ENCODE data around the gene LOXL3. TPM values are rescaled to one million over a fixed set of nuclear protein-coding genes. Genes with fewer than 3 reads are reported as not detected.

The LOXL3 gene
- polyA plus RNA-seq, 4 donors, result 0.22 to 2.9 (median 1.3) TPM

GRCh38 chr2:74577448-74577847 is 23.7 kb upstream of the LOXL3 start:
- Histone ChIP-seq H3K4me1 (ENCODE audit: control insufficient read depth in 3 of 3, insufficient read depth in 2 of 3, low read depth in 1 of 3, low read length in 2 of 3) (no peaks in the 10 kb centered on the region), H3K27me3 (ENCODE audit: control insufficient read depth in 3 of 3, insufficient read depth in 3 of 3, low read length in 3 of 3) (peaks cover 0 to 8% (median 0%) of the 10 kb centered on the region in 3 donors), H3K27ac (ENCODE audit: low read depth in 1 of 3, low read length in 2 of 3) (no peak overlapping the region), H3K36me3 (ENCODE audit: control insufficient read depth in 3 of 3, insufficient read depth in 2 of 3, low read depth in 1 of 3, low read length in 3 of 3) (no peaks in the 10 kb centered on the region), H3K9me3 (ENCODE audit: control insufficient read depth in 2 of 2, insufficient read depth in 1 of 2, low read depth in 1 of 2, low read length in 1 of 2) (no peaks in the 10 kb centered on the region), H3K4me3 (ENCODE audit: low read depth in 1 of 3, low read length in 3 of 3) (no peak overlapping the region)
- no peak for FAIRE-seq
- 34 to 71% (median 58%) methylated on average over 2 of the region's 2 CpGs for WGBS, 3 donors
- DNase-seq, result no peak

GRCh38 chr2:74576863-74577229 is 23.1 kb upstream of the LOXL3 start:
- FAIRE-seq (no peak), DNase-seq (no peak)
- no peaks in the 10 kb centered on the region for H3K36me3 ChIP-seq (ENCODE audit: control insufficient read depth in 3 of 3, insufficient read depth in 2 of 3, low read depth in 1 of 3, low read length in 3 of 3)
- peak overlapping the region in 1 of 3 donors; percentile 52 for H3K27ac ChIP-seq (ENCODE audit: low read depth in 1 of 3, low read length in 2 of 3)
- 41 to 59% (median 55%) methylated on average over 1 of the region's 1 CpG for WGBS, 3 donors
- H3K4me1 ChIP-seq (ENCODE audit: control insufficient read depth in 3 of 3, insufficient read depth in 2 of 3, low read depth in 1 of 3, low read length in 2 of 3), result no peaks in the 10 kb centered on the region
- H3K9me3 ChIP-seq (ENCODE audit: control insufficient read depth in 2 of 2, insufficient read depth in 1 of 2, low read depth in 1 of 2, low read length in 1 of 2), result no peaks in the 10 kb centered on the region
- peaks cover 0 to 8% (median 0%) of the 10 kb centered on the region in 3 donors for H3K27me3 ChIP-seq (ENCODE audit: control insufficient read depth in 3 of 3, insufficient read depth in 3 of 3, low read length in 3 of 3)
- H3K4me3 ChIP-seq (ENCODE audit: low read depth in 1 of 3, low read length in 3 of 3), result no peak overlapping the region

GRCh38 chr2:74576211-74576862 is 22.6 kb upstream of the LOXL3 start:
- Histone ChIP-seq H3K4me1 (ENCODE audit: control insufficient read depth in 3 of 3, insufficient read depth in 2 of 3, low read depth in 1 of 3, low read length in 2 of 3) (no peaks in the 10 kb centered on the region), H3K9me3 (ENCODE audit: control insufficient read depth in 2 of 2, insufficient read depth in 1 of 2, low read depth in 1 of 2, low read length in 1 of 2) (no peaks in the 10 kb centered on the region), H3K4me3 (ENCODE audit: low read depth in 1 of 3, low read length in 3 of 3) (no peak overlapping the region), H3K27ac (ENCODE audit: low read depth in 1 of 3, low read length in 2 of 3) (peak overlapping the region in 1 of 3 donors; percentile 52), H3K27me3 (ENCODE audit: control insufficient read depth in 3 of 3, insufficient read depth in 3 of 3, low read length in 3 of 3) (peaks cover 0 to 8% (median 0%) of the 10 kb centered on the region in 3 donors), H3K36me3 (ENCODE audit: control insufficient read depth in 3 of 3, insufficient read depth in 2 of 3, low read depth in 1 of 3, low read length in 3 of 3) (no peaks in the 10 kb centered on the region)
- WGBS, 3 donors, result 83 to 90% (median 88%) methylated on average over 7 of the region's 7 CpGs
- FAIRE-seq (no peak), DNase-seq (no peak)

GRCh38 chr2:74575320-74575719 is 21.6 kb upstream of the LOXL3 start:
- WGBS, 3 donors, result 77 to 89% (median 82%) methylated on average over 4 of the region's 4 CpGs
- Histone ChIP-seq H3K9me3 (ENCODE audit: control insufficient read depth in 2 of 2, insufficient read depth in 1 of 2, low read depth in 1 of 2, low read length in 1 of 2) (no peaks in the 10 kb centered on the region), H3K4me3 (ENCODE audit: low read depth in 1 of 3, low read length in 3 of 3) (no peak overlapping the region)

GRCh38 chr2:74573747-74574562 is 20.2 kb upstream of the LOXL3 start:
- Histone ChIP-seq H3K27ac (ENCODE audit: low read depth in 1 of 3, low read length in 2 of 3) (no peak overlapping the region), H3K9me3 (ENCODE audit: control insufficient read depth in 2 of 2, insufficient read depth in 1 of 2, low read depth in 1 of 2, low read length in 1 of 2) (no peaks in the 10 kb centered on the region), H3K27me3 (ENCODE audit: control insufficient read depth in 3 of 3, insufficient read depth in 3 of 3, low read length in 3 of 3) (peaks cover 0 to 8% (median 0%) of the 10 kb centered on the region in 3 donors), H3K4me1 (ENCODE audit: control insufficient read depth in 3 of 3, insufficient read depth in 2 of 3, low read depth in 1 of 3, low read length in 2 of 3) (no peaks in the 10 kb centered on the region), H3K4me3 (ENCODE audit: low read depth in 1 of 3, low read length in 3 of 3) (no peak overlapping the region), H3K36me3 (ENCODE audit: control insufficient read depth in 3 of 3, insufficient read depth in 2 of 3, low read depth in 1 of 3, low read length in 3 of 3) (no peaks in the 10 kb centered on the region)
- 44 to 66% (median 60%) methylated on average over 7 of the region's 7 CpGs for WGBS, 3 donors
- no peak for DNase-seq
- no peak for FAIRE-seq

More at GRCh38 chr2:74575320-74575719, 21.6 kb upstream of the LOXL3 start:
- FAIRE-seq (no peak), DNase-seq (no peak)
- Histone ChIP-seq H3K27me3 (ENCODE audit: control insufficient read depth in 3 of 3, insufficient read depth in 3 of 3, low read length in 3 of 3) (peaks cover 0 to 8% (median 0%) of the 10 kb centered on the region in 3 donors), H3K36me3 (ENCODE audit: control insufficient read depth in 3 of 3, insufficient read depth in 2 of 3, low read depth in 1 of 3, low read length in 3 of 3) (no peaks in the 10 kb centered on the region), H3K4me1 (ENCODE audit: control insufficient read depth in 3 of 3, insufficient read depth in 2 of 3, low read depth in 1 of 3, low read length in 2 of 3) (no peaks in the 10 kb centered on the region), H3K27ac (ENCODE audit: low read depth in 1 of 3, low read length in 2 of 3) (no peak overlapping the region)

- H3K4me3 ChIP-seq (ENCODE audit: low read depth in 1 of 3, low read length in 3 of 3), result no peak overlapping the region
- WGBS, 3 donors, result 66 to 75% (median 70%) methylated on average over 3 of the region's 3 CpGs
- FAIRE-seq, result no peak
Observed at GRCh38 chr2:74572178-74572925, 18.6 kb upstream of the LOXL3 start.

GRCh38 chr2:74571058-74571457 is 17.3 kb upstream of the LOXL3 start:
- DNase-seq (no peak), FAIRE-seq (no peak)
- 72 to 84% (median 75%) methylated on average over 1 of the region's 1 CpG for WGBS, 3 donors
- H3K27ac ChIP-seq (ENCODE audit: low read depth in 1 of 3, low read length in 2 of 3), result no peak overlapping the region
- peaks cover 0 to 19% (median 0%) of the 10 kb centered on the region in 3 donors for H3K27me3 ChIP-seq (ENCODE audit: control insufficient read depth in 3 of 3, insufficient read depth in 3 of 3, low read length in 3 of 3)
- no peaks in the 10 kb centered on the region for H3K36me3 ChIP-seq (ENCODE audit: control insufficient read depth in 3 of 3, insufficient read depth in 2 of 3, low read depth in 1 of 3, low read length in 3 of 3)
- no peaks in the 10 kb centered on the region for H3K9me3 ChIP-seq (ENCODE audit: control insufficient read depth in 2 of 2, insufficient read depth in 1 of 2, low read depth in 1 of 2, low read length in 1 of 2)
- H3K4me1 ChIP-seq (ENCODE audit: control insufficient read depth in 3 of 3, insufficient read depth in 2 of 3, low read depth in 1 of 3, low read length in 2 of 3), result no peaks in the 10 kb centered on the region
- H3K4me3 ChIP-seq (ENCODE audit: low read depth in 1 of 3, low read length in 3 of 3), result no peak overlapping the region

More at GRCh38 chr2:74572178-74572925, 18.6 kb upstream of the LOXL3 start:
- Histone ChIP-seq H3K27ac (ENCODE audit: low read depth in 1 of 3, low read length in 2 of 3) (no peak overlapping the region), H3K9me3 (ENCODE audit: control insufficient read depth in 2 of 2, insufficient read depth in 1 of 2, low read depth in 1 of 2, low read length in 1 of 2) (no peaks in the 10 kb centered on the region), H3K36me3 (ENCODE audit: control insufficient read depth in 3 of 3, insufficient read depth in 2 of 3, low read depth in 1 of 3, low read length in 3 of 3) (no peaks in the 10 kb centered on the region), H3K4me1 (ENCODE audit: control insufficient read depth in 3 of 3, insufficient read depth in 2 of 3, low read depth in 1 of 3, low read length in 2 of 3) (no peaks in the 10 kb centered on the region), H3K27me3 (ENCODE audit: control insufficient read depth in 3 of 3, insufficient read depth in 3 of 3, low read length in 3 of 3) (peaks cover 0 to 17% (median 0%) of the 10 kb centered on the region in 3 donors)
- DNase-seq, result no peak

GRCh38 chr2:74569686-74570085 is 15.9 kb upstream of the LOXL3 start:
- no peaks in the 10 kb centered on the region for H3K9me3 ChIP-seq (ENCODE audit: control insufficient read depth in 2 of 2, insufficient read depth in 1 of 2, low read depth in 1 of 2, low read length in 1 of 2)
- peaks cover 0 to 11% (median 0%) of the 10 kb centered on the region in 3 donors for H3K27me3 ChIP-seq (ENCODE audit: control insufficient read depth in 3 of 3, insufficient read depth in 3 of 3, low read length in 3 of 3)
- no peaks in the 10 kb centered on the region for H3K4me1 ChIP-seq (ENCODE audit: control insufficient read depth in 3 of 3, insufficient read depth in 2 of 3, low read depth in 1 of 3, low read length in 2 of 3)
- 91 to 95% (median 92%) methylated on average over 1 of the region's 1 CpG for WGBS, 3 donors
- no peaks in the 10 kb centered on the region for H3K36me3 ChIP-seq (ENCODE audit: control insufficient read depth in 3 of 3, insufficient read depth in 2 of 3, low read depth in 1 of 3, low read length in 3 of 3)
- H3K27ac ChIP-seq (ENCODE audit: low read depth in 1 of 3, low read length in 2 of 3), result no peak overlapping the region
- DNase-seq (no peak), FAIRE-seq (no peak)
- no peak overlapping the region for H3K4me3 ChIP-seq (ENCODE audit: low read depth in 1 of 3, low read length in 3 of 3)
